Right cardiac atrium (tissue), 5 donors: ENCODE results near the gene MYLIP. TPM values are rescaled to one million over a fixed set of nuclear protein-coding genes. Genes with fewer than 3 reads are reported as not detected.

Experiments used
- ATAC-seq, 2 donors: fragments of 200-7000 bp; cut with Tn5 transposase; one replicate each; pipeline versions ENCODE4 v1.8.0 to v1.9.1; 2020; ENCODE audit warnings: moderate library complexity in 2 of 2, mild to moderate bottlenecking in 1 of 2
- DNase-seq, 3 donors: peaks; one replicate each; pipeline ENCODE4 v3.0.0-alpha.2; 2020
- H3K27ac ChIP-seq: one replicate; pipeline ENCODE4 v1.5.1; 2013; ENCODE audit warnings: mild to moderate bottlenecking, low read length, control low read depth, moderate library complexity
- H3K27me3 ChIP-seq: one replicate; pipeline ENCODE4 v1.6.1; 2013; ENCODE audit not compliant: control insufficient read depth, insufficient read depth
- H3K4me1 ChIP-seq: one replicate; pipeline ENCODE4 v1.6.1; 2013; ENCODE audit warnings: low read length; ENCODE audit not compliant: control insufficient read depth, insufficient read depth
- H3K4me3 ChIP-seq: one replicate; pipeline ENCODE4 v1.5.1; 2013; ENCODE audit warnings: low read length, control low read depth
- H3K9me3 ChIP-seq: one replicate; pipeline ENCODE4 v1.6.1; 2013; ENCODE audit warnings: low read length; ENCODE audit not compliant: control insufficient read depth
- WGBS: extraction: QIAGEN DNeasy Blood & Tissue Kit; methylation state at CpG from one replicate; pipeline ENCODE4 v1.1.7; 2013; 5-methylcytosine and 5-hydroxymethylcytosine counted together
- intact Hi-C, 4 donors: fragments of 100-400 bp; cut with DNase I; formaldehyde crosslinking; loops; one replicate each; pipeline versions ENCODE4 v1.11.0 to v1.14.0; 2022 to 2023
- long read RNA-seq, 4 donors: library from polyadenylated mRNA; unstranded; transcript quantifications; one replicate each; pipeline ENCODE4 v2.0.0, GENCODE V29; 2020 to 2021
- polyA plus RNA-seq: library from polyadenylated mRNA; stranded (reverse); fragments of 200-250 nt; gene quantifications from one replicate; pipeline ENCODE4 v1.2.3, GENCODE V29; 2013
- total RNA-seq, 4 donors: library from RNA; stranded (reverse); fragmentation: NEBNext Ultra II Directional; extraction: Animal tissue kit (Norgen Biotek cat#: 25700); gene quantifications; one replicate each; pipeline ENCODE4 v1.2.1, GENCODE V29; 2021
- donor health status: healthy with polysubstance abuse.
- donor health status: DM: no; HTN: yes; CAD: no.
- donor health status: DM: no; HTN: no; CAD: no.
- donor health status: DM: no; HTN: yes; CAD: no; lungs with severe emphysema.
- donor health status: DM: yes; HTN: yes; CAD: no.

Gene MYLIP
- total RNA-seq (10 to 100 TPM; 12.6 to 25.9 (median 22.2) TPM), polyA plus RNA-seq (13.0 TPM)
- long read RNA-seq, donor 1, transcript MYLIP-202 (7 exons, 1,666 nt), result major isoform, 27 of 35 reads
- long read RNA-seq, donor 1, partial matches to known transcripts, result 3 of 35 reads
- long read RNA-seq, donor 1, other reads (novel, unspliced or antisense), result 5 of 35 reads
- long read RNA-seq, donor 2, transcript MYLIP-202 (7 exons, 1,666 nt), result major isoform, 13 of 18 reads
- long read RNA-seq, donor 2, partial matches to known transcripts, result 1 of 18 reads
- long read RNA-seq, donor 2, other reads (novel, unspliced or antisense), result 4 of 18 reads
- long read RNA-seq, donor 3, partial matches to known transcripts, result 1 of 3 reads
- long read RNA-seq, donor 3, other reads (novel, unspliced or antisense), result 1 of 3 reads
- long read RNA-seq, donor 4, transcript MYLIP-202 (7 exons, 1,666 nt), result major isoform, 23 of 33 reads
- long read RNA-seq, donor 4, partial matches to known transcripts, result 6 of 33 reads
- long read RNA-seq, donor 4, other reads (novel, unspliced or antisense), result 2 of 33 reads

DNA sequence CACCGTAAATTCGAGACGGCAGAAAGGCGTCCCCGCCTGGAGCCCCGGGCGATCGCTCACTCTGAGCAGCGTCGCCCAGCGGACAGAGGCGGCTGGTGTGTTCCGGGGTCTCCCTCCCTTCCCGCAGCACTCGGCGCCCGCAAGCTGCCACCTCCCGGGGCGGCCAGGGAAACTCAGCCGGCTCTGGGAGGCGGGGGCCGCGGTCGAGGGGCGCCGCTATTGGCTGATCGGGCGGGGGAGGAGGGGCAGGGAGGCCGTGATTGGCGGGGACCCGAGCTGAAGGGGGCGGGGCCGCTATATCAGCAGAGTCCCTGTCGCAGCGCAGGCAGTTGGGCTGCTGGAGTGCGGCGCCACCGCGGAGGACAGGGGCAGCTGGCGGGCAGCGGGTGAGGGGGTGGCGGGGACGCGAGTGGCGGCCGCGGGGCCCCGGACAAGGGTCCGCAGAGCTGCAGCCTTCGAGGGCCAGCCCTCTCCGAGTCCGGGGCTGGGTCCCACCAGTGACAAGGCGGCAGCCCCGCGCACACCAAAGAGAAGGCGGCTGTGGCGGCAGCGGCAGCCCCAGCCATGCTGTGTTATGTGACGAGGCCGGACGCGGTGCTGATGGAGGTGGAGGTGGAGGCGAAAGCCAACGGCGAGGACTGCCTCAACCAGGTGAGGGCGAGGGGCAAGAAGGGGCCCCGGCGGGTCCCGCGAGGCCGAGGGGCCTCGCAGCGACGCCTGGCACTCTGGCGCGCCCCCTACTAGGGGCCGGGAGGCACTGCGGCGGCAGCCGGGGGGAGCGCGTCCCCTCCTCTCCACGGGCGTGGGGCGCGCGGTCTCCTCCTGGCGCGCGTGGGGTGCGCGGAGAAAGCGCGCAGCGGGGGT, at the start of gene MYLIP:
MYLIP (plus strand) TSS at position 328 of the 864 bp plus-strand sequence; CDS start at position 565, 237 bp downstream.
- under 1% methylated on average over 93 of the region's 95 CpGs for WGBS
- no peaks in the 10 kb centered on the region for H3K9me3 ChIP-seq
- H3K4me1 ChIP-seq, result peaks cover 2% of the 10 kb centered on the region
- DNase-seq (peak; percentile 97 to 99 (median 99)), ATAC-seq (peak; percentile 99)
- H3K27ac ChIP-seq, result peak within 1 kb of the TSS; percentile 95
- intact Hi-C loops, result loop anchor here in 1 of 4 donors (5.0 kb wide), 1 partner anchor 437 kb away; no protein-coding TSS in a partner anchor
- H3K27me3 ChIP-seq, result no peaks in the 10 kb centered on the region
- peak within 1 kb of the TSS; percentile 88 for H3K4me3 ChIP-seq

DNA sequence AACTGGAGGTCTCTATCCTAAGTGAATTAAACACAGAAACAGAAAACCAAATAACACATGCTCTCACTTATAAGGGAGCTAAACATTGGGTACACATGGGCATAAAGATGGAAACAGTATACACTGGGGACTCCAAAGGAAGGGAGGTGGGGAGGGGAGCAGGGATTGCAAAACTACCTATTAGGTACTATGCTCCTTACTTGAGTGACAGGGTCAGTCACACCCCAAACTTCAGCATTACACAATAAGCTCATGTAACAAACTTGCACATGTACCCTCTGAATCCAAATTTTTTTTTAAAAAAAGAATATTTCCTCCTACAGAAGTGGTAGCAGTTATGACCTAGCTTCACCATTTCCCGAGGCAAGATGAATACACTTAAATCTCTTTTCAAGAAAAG, 49.5 kb upstream of the MYLIP start:
- Histone ChIP-seq H3K9me3 (no peaks in the 10 kb centered on the region), H3K4me3 (no peak overlapping the region), H3K27me3 (no peaks in the 10 kb centered on the region), H3K27ac (no peak overlapping the region), H3K4me1 (no peaks in the 10 kb centered on the region)
- WGBS, result 37% methylated on average over 1 of the region's 1 CpG
- no peak for DNase-seq
- intact Hi-C loops, result no loop called here
- ATAC-seq, result no peak

DNA sequence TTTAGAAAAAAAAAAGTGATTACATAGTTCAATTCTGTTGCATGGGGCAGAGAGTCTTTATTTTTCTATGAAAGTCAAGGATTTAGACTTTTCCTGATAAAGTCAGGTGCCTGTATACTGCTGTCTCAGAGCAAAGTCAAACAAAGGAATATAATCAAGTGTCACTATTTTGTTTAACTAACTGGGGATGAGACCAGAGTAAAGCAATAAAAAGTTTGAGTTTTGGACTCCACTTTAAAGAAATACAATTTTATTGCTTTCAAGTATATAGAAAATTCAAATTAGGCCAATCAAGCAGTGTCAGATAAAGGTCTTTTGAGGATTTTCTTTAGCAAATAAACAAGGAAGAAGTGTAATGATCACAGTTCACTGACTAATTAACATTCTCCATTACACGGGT, 48.7 kb upstream of the MYLIP start:
- no peak overlapping the region for H3K27ac ChIP-seq
- ATAC-seq (no peak), DNase-seq (no peak)
- no peaks in the 10 kb centered on the region for H3K4me1 ChIP-seq
- intact Hi-C loops, result no loop called here
- H3K27me3 ChIP-seq, result no peaks in the 10 kb centered on the region
- no peak overlapping the region for H3K4me3 ChIP-seq
- 68% methylated on average over 1 of the region's 1 CpG for WGBS
- H3K9me3 ChIP-seq, result no peaks in the 10 kb centered on the region

DNA sequence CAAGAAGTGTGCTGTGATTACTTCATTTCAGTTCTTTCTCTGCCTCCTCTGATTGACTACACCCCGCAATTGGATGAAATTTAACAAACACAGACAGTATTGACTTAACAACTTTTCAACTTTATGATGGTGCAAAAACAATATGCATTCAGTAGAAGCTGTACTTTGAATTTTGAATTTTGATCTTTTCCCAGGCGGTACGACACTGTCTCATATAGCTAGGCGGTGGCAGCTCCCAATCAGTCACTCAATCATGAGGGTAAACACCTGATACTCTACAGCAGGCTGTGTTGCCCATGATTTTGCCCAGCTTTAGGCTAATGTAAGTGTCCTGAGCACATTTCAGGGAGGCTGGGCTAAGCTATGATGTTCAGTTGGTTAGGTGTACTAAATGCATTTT, 47.6 kb upstream of the MYLIP start:
- WGBS, result 97% methylated on average over 4 of the region's 4 CpGs
- H3K4me3 ChIP-seq, result no peak overlapping the region
- H3K27me3 ChIP-seq, result no peaks in the 10 kb centered on the region
- H3K4me1 ChIP-seq, result no peaks in the 10 kb centered on the region
- no peak overlapping the region for H3K27ac ChIP-seq
- H3K9me3 ChIP-seq, result no peaks in the 10 kb centered on the region
- no peak for ATAC-seq
- DNase-seq, result no peak
- intact Hi-C loops, result no loop called here

DNA sequence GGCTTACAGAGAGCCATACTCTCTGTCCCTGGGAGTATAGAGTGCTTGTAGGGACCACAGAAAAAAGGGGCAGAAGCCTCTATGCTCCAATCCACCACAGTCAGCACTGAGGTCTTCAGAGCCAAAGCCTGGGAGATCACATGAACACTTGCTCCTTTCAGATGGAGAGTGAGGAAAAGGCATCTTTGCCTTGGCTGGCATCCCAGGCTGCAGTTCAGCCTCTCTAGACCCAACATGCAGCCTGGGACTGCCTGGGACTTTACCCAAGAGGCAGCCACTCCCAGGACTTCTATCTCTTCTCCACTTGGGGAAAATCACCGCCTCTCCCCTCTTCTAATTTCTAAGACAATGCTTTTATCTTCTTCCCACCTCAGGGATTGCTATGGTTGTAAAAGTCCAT, 46.5 kb upstream of the MYLIP start:
- no peak for ATAC-seq

DNA sequence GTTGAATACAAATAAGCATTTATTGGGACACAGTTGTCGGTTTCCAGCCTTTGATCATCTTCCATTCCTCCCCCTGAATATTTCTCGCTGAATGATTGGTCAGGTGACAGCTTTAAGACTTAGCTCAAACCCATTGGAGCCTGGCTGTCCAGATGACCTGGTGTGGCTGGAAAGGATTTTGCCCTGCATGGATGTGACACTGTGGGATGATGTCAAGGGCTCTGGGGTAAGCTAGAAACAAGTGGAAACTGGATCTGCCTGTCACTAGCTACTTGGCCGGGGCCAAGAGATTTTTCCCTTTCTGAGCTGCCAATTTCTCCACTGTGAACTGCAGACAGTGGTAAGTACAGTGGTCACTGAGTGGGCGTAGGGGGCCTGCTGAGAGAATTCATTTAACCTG, 41.9 kb upstream of the MYLIP start:
- WGBS, result 61% methylated on average over 4 of the region's 4 CpGs
- peaks cover 1% of the 10 kb centered on the region for H3K4me1 ChIP-seq
- DNase-seq (no peak), ATAC-seq (no peak)
- H3K4me3 ChIP-seq, result no peak overlapping the region
- H3K27me3 ChIP-seq, result no peaks in the 10 kb centered on the region
- no peaks in the 10 kb centered on the region for H3K9me3 ChIP-seq
- H3K27ac ChIP-seq, result no peak overlapping the region
- intact Hi-C loops, result no loop called here

More for the DNA sequence above, 46.5 kb upstream of the MYLIP start:
- intact Hi-C loops, result no loop called here
- Histone ChIP-seq H3K9me3 (no peaks in the 10 kb centered on the region), H3K4me3 (no peak overlapping the region), H3K4me1 (peaks cover 1% of the 10 kb centered on the region), H3K27me3 (no peaks in the 10 kb centered on the region), H3K27ac (no peak overlapping the region)
- WGBS, result 53% methylated on average over 1 of the region's 1 CpG
- peak in 1 of 3 donors; percentile 45 for DNase-seq

DNA sequence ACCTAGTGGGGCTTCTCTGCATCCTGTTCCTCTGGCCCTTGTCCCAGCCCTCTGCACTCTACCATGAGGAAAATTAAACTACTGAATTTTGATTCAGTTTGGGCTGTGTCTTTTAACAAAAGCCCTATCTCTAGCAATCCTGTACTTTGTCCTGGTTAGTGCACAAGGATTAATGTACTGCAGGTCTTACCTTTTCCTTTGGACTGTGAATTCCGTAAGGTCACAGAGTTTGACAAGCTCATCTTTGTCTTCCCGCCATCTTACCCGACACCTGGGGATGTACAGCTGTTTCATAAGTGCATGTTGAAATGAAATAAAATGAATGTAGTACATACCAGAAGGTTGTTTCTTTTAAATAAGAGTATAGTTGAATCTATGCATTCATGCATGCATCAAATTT, 41.5 kb upstream of the MYLIP start:
- Histone ChIP-seq H3K27ac (no peak overlapping the region), H3K9me3 (no peaks in the 10 kb centered on the region), H3K4me1 (peaks cover 1% of the 10 kb centered on the region), H3K27me3 (no peaks in the 10 kb centered on the region), H3K4me3 (no peak overlapping the region)
- DNase-seq, result no peak
- no peak for ATAC-seq
- intact Hi-C loops, result no loop called here
- WGBS, result 93% methylated on average over 3 of the region's 3 CpGs

DNA sequence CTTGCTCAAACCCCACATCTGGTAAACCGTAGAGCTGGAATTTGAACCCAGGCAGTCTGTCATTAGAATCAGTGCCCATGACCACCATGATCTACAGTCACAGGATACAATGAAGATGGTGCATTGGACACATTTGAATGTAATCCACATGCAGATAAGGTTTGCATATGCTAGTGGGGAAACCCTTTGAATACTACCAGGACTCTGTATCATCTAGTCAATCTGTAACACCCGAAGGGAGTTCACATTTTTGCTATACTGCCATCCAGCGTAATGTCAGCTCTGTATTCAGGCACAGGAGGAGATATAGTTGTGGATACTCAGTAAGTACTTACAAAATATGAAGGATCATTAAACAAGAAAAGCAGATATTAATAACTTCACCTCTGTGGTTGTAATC, 40.5 kb upstream of the MYLIP start:
- Histone ChIP-seq H3K27me3 (no peaks in the 10 kb centered on the region), H3K4me1 (peaks cover 1% of the 10 kb centered on the region), H3K4me3 (no peak overlapping the region), H3K27ac (no peak overlapping the region), H3K9me3 (no peaks in the 10 kb centered on the region)
- 91% methylated on average over 3 of the region's 3 CpGs for WGBS
- no peak for ATAC-seq
- DNase-seq, result no peak
- intact Hi-C loops, result no loop called here

DNA sequence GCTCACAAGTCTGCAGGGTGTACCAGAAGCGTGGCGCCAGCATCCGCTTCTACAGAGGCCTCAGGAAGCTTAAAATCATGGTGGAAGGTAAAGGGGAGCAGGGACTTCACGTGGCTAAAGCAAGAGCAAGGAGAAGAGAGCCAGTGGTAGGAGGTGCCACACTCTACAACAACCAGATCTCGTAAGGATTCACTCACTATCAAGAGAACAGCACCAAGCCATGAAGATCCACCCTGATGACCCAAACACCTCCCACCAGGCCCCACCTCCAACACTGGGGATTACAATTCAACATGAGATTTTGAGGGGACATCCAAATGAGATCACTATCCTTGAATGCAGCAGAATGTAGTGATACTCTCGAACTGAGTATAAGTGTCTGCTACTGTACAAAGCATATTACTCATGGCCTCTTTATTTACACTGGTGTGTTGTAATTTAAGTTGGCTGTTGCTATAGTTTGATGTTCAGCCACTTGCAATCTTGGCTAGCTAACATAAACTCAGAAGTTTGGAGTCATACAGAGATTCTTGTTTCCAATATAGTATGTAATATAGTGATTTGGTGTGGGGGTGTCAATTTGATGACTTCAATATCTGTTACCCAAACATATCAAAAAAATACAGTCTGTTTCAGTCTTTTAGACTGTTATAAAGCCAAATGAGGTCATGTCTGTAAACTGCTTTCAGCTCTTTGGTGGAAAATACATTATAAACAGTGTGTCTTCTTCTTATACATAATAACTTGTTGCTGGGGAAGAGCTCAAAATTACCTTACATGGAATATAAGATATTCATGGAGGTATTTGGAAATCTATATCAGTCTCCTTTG, 39.4 kb upstream of the MYLIP start:
- Histone ChIP-seq H3K4me1 (peaks cover 1% of the 10 kb centered on the region), H3K27me3 (no peaks in the 10 kb centered on the region), H3K9me3 (no peaks in the 10 kb centered on the region), H3K4me3 (no peak overlapping the region), H3K27ac (no peak overlapping the region)
- DNase-seq (no peak), ATAC-seq (no peak)
- intact Hi-C loops, result no loop called here
- WGBS, result 77% methylated on average over 6 of the region's 6 CpGs

DNA sequence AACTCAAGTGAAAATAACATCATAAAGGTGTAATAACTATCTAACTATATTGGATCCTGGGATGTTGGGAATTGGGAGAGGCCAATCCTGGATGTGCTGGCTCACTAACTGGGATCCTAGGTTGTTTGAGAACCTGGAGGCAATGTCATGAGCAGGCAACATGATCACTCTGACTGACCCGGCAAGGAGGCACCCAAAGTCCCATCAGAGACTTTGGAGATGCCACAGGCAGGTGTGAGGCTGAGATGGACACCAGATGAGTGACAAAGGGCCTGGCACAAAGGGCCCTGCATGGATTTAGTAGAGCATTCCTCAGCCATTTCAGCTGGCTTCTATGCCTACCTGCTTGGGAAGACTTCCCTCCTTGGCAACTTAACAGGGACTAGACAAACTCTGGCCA, 38.4 kb upstream of the MYLIP start:
- DNase-seq, result no peak
- intact Hi-C loops, result no loop called here
- Histone ChIP-seq H3K4me1 (peaks cover 1% of the 10 kb centered on the region), H3K27ac (no peak overlapping the region), H3K9me3 (no peaks in the 10 kb centered on the region), H3K27me3 (no peaks in the 10 kb centered on the region), H3K4me3 (no peak overlapping the region)
- 96% methylated on average over 1 of the region's 1 CpG for WGBS
- ATAC-seq, result no peak
